OCI-LY3 (cell line): Measurements from ENCODE around the gene HP.
A peak's percentile ranks its signal among the peaks of the same experiment; 100 is the strongest.
"Not testable (repeated sequence)": the region's sequence is repeated elsewhere in the genome, so short reads cannot be mapped to it uniquely, and the experiment has no call there.

Experiments
- H2AFZ ChIP-seq: fragments of 200-600, 300-600 bp; shearing (Covaris generic); 2 replicates; pipeline ENCODE4 v1.6.0; 2014; ENCODE audit warnings: antibody characterized with exemption, low read depth, low read length
- H3K27ac ChIP-seq: fragments of 200-600, 300-600 bp; sonication (generic); 2 replicates; pipeline ENCODE4 v1.5.1; 2014; ENCODE audit warnings: mild to moderate bottlenecking, low read length, moderate library complexity, mixed read lengths
- H3K27me3 ChIP-seq: fragments of 200-600, 300-600 bp; sonication (generic); 2 replicates; pipeline ENCODE4 v1.6.1; 2014; ENCODE audit warnings: low read depth, low read length, mixed read lengths
- H3K36me3 ChIP-seq: fragments of 200-600, 300-600 bp; sonication (generic); replicated peaks from 2 replicates; pipeline ENCODE3; 2014; ENCODE audit warnings: low read depth, low read length, mixed read lengths
- H3K4me1 ChIP-seq: fragments of 300-600, 200-600 bp; sonication (generic); 2 replicates; pipeline ENCODE4 v1.6.1; 2014; ENCODE audit warnings: low read length, mixed read lengths
- H3K4me2 ChIP-seq: fragments of 200-600, 300-600 bp; sonication (generic); 2 replicates; pipeline ENCODE4 v1.6.1; 2014; ENCODE audit warnings: low read length, mixed read lengths
- H3K4me3 ChIP-seq: fragments of 300-600, 200-600 bp; sonication (generic); 2 replicates; pipeline ENCODE4 v1.5.1; 2014; ENCODE audit warnings: antibody characterized with exemption, mild to moderate bottlenecking, low read length, moderate library complexity
- H3K79me2 ChIP-seq: fragments of 300-600, 200-600 bp; shearing (Covaris generic); 2 replicates; pipeline ENCODE4 v1.6.1; 2014; ENCODE audit warnings: mild to moderate bottlenecking, low read length, mixed read lengths
- H3K9ac ChIP-seq: fragments of 300-600, 200-600 bp; shearing (Covaris generic); 2 replicates; pipeline ENCODE4 v1.6.0; 2014; ENCODE audit warnings: mild to moderate bottlenecking, low read length, moderate library complexity
- H3K9me3 ChIP-seq: fragments of 200-600, 300-600 bp; shearing (Covaris generic); 2 replicates; pipeline ENCODE4 v1.6.1; 2014; ENCODE audit warnings: low read length, mixed read lengths; ENCODE audit not compliant: insufficient read depth
- H4K20me1 ChIP-seq: fragments of 200-600, 300-600 bp; sonication (generic); 2 replicates; pipeline ENCODE4 v1.6.1; 2016; ENCODE audit warnings: low read length, mixed read lengths; ENCODE audit not compliant: insufficient read depth
- EZH2phosphoT487 ChIP-seq: fragments of 200-600 bp; shearing (Covaris generic); IDR thresholded peaks from 2 replicates; pipeline ENCODE4 v1.6.1; 2018; ENCODE audit warnings: antibody characterized with exemption, mixed run types, low read depth
- TF ChIP-seq, protein P1 (sequence below): fragments of 200-600, 300-600 bp; sonication (generic); IDR thresholded peaks from 2 replicates; pipeline ENCODE4 v1.5.1; 2014; ENCODE audit warnings: antibody characterized with exemption, low read length, low read depth

Gene HP, protein sequence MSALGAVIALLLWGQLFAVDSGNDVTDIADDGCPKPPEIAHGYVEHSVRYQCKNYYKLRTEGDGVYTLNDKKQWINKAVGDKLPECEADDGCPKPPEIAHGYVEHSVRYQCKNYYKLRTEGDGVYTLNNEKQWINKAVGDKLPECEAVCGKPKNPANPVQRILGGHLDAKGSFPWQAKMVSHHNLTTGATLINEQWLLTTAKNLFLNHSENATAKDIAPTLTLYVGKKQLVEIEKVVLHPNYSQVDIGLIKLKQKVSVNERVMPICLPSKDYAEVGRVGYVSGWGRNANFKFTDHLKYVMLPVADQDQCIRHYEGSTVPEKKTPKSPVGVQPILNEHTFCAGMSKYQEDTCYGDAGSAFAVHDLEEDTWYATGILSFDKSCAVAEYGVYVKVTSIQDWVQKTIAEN

DNA sequence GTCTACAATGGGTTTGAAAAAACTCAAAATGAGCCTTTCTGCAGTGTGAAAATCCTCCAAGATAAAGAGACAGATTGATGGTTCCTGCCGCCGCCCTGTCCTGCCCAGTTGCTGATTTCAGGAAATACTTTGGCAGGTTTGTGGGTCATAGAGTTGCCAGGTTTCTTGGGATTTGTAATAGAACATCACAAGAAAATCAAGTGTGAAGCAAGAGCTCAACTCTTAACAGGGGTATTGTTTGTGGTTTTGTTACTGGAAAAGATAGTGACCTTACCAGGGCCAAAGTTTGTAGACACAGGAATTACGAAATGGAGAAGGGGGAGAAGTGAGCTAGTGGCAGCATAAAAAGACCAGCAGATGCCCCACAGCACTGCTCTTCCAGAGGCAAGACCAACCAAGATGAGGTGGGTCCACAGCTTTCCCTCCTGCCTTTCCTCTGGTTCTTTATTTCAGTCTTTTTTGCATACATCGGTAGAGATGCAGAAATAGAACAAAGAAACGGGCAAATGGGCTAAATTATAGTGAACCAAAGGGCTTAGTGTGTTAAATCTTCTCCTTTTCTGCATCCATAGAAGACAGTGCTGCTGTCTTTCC, at the start of gene HP:
HP (plus strand) TSS at position 252 of the 594 bp plus-strand sequence; CDS start at position 400, 148 bp downstream.
- not testable (repeated sequence) for H3K79me2 ChIP-seq, H3K27ac ChIP-seq, H3K9me3 ChIP-seq, H3K27me3 ChIP-seq, H3K4me3 ChIP-seq, H3K36me3 ChIP-seq, H3K4me2 ChIP-seq, H4K20me1 ChIP-seq, H3K9ac ChIP-seq, H3K4me1 ChIP-seq, H2AFZ ChIP-seq

DNA sequence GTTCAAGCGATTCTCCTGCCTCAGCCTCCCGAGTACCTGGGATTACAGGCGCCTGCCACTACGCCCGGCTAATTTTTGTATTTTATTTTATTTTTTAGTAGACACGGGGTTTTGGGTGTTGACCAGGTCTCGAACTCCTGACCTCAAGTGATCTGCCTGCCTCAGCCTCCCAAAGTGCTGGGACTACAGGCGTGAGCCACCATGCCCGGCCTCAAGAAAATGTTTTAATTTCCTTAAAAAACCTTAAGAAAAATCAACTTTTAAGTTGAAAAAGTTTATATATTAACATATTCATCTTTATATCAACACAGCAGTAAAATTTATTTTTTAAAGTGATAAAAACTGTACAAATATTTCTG, 46.3 kb upstream of the HP start:
- Histone ChIP-seq H3K4me3 (peak overlapping the region; percentile 55), H2AFZ (peak overlapping the region; percentile 78; the same call in 1 of the 2 replicates), H3K9ac (0 out of 2 replicates have a peak overlapping the region, but pooled peaks have one; percentile 7), H3K4me2 (peak overlapping the region; percentile 56), H3K79me2 (peaks cover 18% of the 10 kb centered on the region)
- not testable (repeated sequence) for H3K4me1 ChIP-seq, H4K20me1 ChIP-seq, H3K27me3 ChIP-seq, H3K9me3 ChIP-seq, H3K36me3 ChIP-seq, H3K27ac ChIP-seq

DNA sequence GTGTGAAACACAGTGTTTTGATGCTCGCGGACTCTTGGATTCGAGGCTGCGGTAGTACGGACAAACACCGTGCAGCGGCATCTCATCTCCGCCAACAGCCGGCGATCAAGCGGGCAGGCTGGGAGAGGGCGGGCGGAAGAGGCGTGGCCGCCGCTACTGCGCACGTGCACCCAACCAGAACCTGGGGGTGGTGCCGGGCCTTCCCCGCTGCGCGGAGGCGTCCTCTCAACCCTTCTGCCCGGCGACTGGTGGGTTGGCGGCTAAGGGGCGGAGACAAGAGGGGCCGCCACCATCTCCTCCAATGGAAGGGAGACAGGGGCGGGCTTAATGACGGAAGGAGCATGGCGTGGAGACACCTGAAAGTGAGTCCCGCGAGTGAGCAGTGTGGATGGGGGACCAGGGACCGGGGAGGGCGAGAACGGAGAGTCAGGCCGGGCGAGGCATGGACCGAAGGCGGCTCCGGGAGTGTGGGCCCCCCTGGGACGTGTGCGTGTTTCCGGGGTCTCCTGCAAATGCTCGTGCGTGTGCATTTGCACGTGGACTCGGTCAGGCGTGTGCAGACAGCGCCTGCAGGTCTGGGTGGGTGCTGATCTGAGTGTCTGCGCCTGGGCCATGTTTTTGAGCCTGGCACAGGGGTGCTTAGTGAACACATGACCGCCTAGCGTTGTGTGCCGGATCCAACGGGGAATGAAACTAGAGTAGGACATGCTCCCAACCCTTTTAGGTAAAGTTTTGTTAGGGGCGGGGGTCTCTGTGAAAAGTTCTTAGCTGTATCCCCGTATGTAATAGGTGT, 45.7 kb upstream of the HP start, which contains the start of gene DHODH:
DHODH (plus strand) TSS at position 321 of the 793 bp plus-strand sequence; CDS start at position 342, 21 bp downstream.
- Histone ChIP-seq H4K20me1 (no peaks in the 10 kb centered on the region), H3K36me3 (peaks cover 10% of the 10 kb centered on the region), H3K4me1 (peaks cover 3% of the 10 kb centered on the region; the same call in 1 of the 2 replicates), H3K9me3 (no peaks in the 10 kb centered on the region), H3K4me2 (peak within 1 kb of the TSS; percentile 72), H3K27ac (peak within 1 kb of the TSS; percentile 20; the same call in 1 of the 2 replicates), H3K27me3 (no peaks in the 10 kb centered on the region), H3K9ac (peak within 1 kb of the TSS; percentile 64), H3K4me3 (peak within 1 kb of the TSS; percentile 85), H3K79me2 (peaks cover 18% of the 10 kb centered on the region), H2AFZ (peak within 1 kb of the TSS; percentile 78; the same call in 1 of the 2 replicates)
- TF ChIP-seq, protein P1, sequence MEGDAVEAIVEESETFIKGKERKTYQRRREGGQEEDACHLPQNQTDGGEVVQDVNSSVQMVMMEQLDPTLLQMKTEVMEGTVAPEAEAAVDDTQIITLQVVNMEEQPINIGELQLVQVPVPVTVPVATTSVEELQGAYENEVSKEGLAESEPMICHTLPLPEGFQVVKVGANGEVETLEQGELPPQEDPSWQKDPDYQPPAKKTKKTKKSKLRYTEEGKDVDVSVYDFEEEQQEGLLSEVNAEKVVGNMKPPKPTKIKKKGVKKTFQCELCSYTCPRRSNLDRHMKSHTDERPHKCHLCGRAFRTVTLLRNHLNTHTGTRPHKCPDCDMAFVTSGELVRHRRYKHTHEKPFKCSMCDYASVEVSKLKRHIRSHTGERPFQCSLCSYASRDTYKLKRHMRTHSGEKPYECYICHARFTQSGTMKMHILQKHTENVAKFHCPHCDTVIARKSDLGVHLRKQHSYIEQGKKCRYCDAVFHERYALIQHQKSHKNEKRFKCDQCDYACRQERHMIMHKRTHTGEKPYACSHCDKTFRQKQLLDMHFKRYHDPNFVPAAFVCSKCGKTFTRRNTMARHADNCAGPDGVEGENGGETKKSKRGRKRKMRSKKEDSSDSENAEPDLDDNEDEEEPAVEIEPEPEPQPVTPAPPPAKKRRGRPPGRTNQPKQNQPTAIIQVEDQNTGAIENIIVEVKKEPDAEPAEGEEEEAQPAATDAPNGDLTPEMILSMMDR, result no peak
- TF ChIP-seq EZH2phosphoT487, result no peak

DNA sequence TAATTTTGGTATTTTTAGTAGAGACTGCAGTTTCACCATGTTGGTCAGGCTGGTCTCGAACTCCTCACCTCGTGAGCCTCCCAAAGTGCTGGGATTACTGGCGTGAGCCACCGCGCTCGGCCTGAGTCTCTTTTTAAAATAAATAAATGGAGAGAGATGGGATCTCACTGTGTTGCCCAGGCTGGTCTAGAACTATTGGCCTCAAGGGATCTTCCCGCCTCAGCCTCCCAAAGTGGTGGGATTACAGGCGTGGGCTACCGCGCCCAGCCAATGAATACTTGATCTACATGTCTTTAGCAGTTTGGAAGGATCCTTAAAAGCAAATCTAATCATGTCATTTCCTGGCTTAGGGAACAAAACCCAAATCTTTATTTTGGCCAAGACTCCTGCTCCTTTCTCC, 44.5 kb upstream of the HP start:
- no peaks in the 10 kb centered on the region for H3K27me3 ChIP-seq
- H3K27ac ChIP-seq, result no peak overlapping the region
- H3K4me2 ChIP-seq, result peak overlapping the region; percentile 24; the same call in 1 of the 2 replicates
- H3K9me3 ChIP-seq, result no peaks in the 10 kb centered on the region
- H3K9ac ChIP-seq, result no peak overlapping the region
- no peaks in the 10 kb centered on the region for H4K20me1 ChIP-seq
- peaks cover 12% of the 10 kb centered on the region for H3K36me3 ChIP-seq
- H2AFZ ChIP-seq, result no peak overlapping the region
- TF ChIP-seq EZH2phosphoT487, result no peak
- H3K4me3 ChIP-seq, result peak overlapping the region; percentile 85; the same call in 1 of the 2 replicates
- H3K79me2 ChIP-seq, result peaks cover 18% of the 10 kb centered on the region
- peaks cover 3% of the 10 kb centered on the region; the same call in 1 of the 2 replicates for H3K4me1 ChIP-seq

DNA sequence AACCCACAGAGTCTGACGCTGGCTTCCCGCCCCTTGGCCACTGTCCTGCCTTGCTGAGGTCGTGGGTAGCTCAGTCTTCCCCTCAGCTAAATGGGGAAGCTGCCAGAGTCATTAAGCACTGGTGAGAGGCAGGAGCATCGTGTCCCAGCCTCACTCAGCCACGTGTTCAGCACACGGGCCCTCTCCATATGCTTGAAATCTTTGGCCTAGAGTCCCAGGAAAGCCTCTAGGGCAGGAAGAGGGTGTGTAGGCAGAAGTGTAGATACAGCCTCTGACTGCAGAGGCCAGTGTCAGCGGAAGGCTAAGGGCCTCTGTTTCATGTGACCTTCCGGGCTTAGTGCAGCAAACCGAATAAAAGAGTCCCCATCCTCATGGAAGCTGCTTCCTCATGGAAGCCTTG, 41.7 kb upstream of the HP start:
- Histone ChIP-seq H3K27ac (no peak overlapping the region), H3K9me3 (no peaks in the 10 kb centered on the region), H3K79me2 (peaks cover 18% of the 10 kb centered on the region), H3K9ac (no peak overlapping the region), H4K20me1 (no peaks in the 10 kb centered on the region), H3K4me3 (no peak overlapping the region), H3K27me3 (no peaks in the 10 kb centered on the region), H3K4me1 (peaks cover 3% of the 10 kb centered on the region; the same call in 1 of the 2 replicates), H2AFZ (no peak overlapping the region), H3K4me2 (no peak overlapping the region), H3K36me3 (peaks cover 16% of the 10 kb centered on the region)
- no peak for TF ChIP-seq EZH2phosphoT487
- TF ChIP-seq, protein P1, result no peak
